ENCODE measurements around the gene COX7A2.

- TF ChIP-seq CTCF (IDR thresholded peaks at IDR 0.05 in 4 of 5, conservative IDR thresholded peaks at IDR 0.05 in 1 of 5), result no peak
- TF ChIP-seq POLR2A (IDR thresholded peaks at IDR 0.05), result no peak
These were observed 19.8 kb upstream of the COX7A2 start for GRCh38 chr6:75263401-75263750.

Measured in gastrocnemius medialis (tissue), 4 donors.